HEK293 (cell line): ENCODE results near the gene NSMCE1.

Source experiments
- CTCF ChIA-PET: fragments of 350-600 bp; formaldehyde crosslinking; extraction: SDS; loops from one replicate; lab custom pipeline; 2021; ENCODE audit warnings: antibody characterized with exemption; lab: Yijun Ruan, JAX
- POLR2A ChIA-PET: fragments of 300-600 bp; formaldehyde crosslinking; extraction: SDS; loops from one replicate; lab custom pipeline; 2020; ENCODE audit warnings: antibody characterized with exemption, inconsistent platforms; lab: Yijun Ruan, JAX
- H3K27ac ChIP-seq: fragments of 200-500 bp; sonication (Bioruptor generic); 2 replicates; pipeline ENCODE4 v1.5.1; 2014; ENCODE audit warnings: low read depth, low read length, control low read depth, inconsistent platforms; ENCODE audit errors: extremely low read depth
- H3K36me3 ChIP-seq, 2 experiments: fragments of 200-500 bp in 1 of 2; sonication (Bioruptor generic) in 1 of 2; 1 replicate in 1 of 2; 2 replicates in 1 of 2; pipeline ENCODE4 v1.5.1; 2014 to 2017; ENCODE audit warnings: inconsistent platforms in 2 of 2, low read length in 2 of 2; ENCODE audit not compliant: control insufficient read depth in 2 of 2, insufficient read depth in 1 of 2
- H3K4me1 ChIP-seq: fragments of 200-500 bp; sonication (Bioruptor generic); 2 replicates; pipeline ENCODE4 v1.5.1; 2014; ENCODE audit warnings: mild to moderate bottlenecking, low read length, inconsistent platforms; ENCODE audit not compliant: control insufficient read depth, insufficient read depth
- H3K4me3 ChIP-seq: 2 replicates; pipeline ENCODE4 v1.5.1; 2011; ENCODE audit warnings: low read depth, mild to moderate bottlenecking, control low read depth, low read length, moderate library complexity
- H3K9me3 ChIP-seq: fragments of 200-500 bp; sonication (Bioruptor generic); 2 replicates; pipeline ENCODE4 v1.5.1; 2014; ENCODE audit warnings: low read depth, low read length, inconsistent platforms; ENCODE audit not compliant: control insufficient read depth, insufficient read depth
- BCL6B ChIP-seq: fragments of 450-650 bp; formaldehyde crosslinking; IDR thresholded peaks from 2 replicates; pipeline ENCODE4 v1.5.1; 2017; ENCODE audit warnings: missing biosample characterization, missing genetic modification characterization
- KLF16 ChIP-seq: fragments of 450-650 bp; formaldehyde crosslinking; IDR thresholded peaks from 2 replicates; pipeline ENCODE4 v1.5.1; 2017; ENCODE audit warnings: missing biosample characterization, missing genetic modification characterization
- OVOL3 ChIP-seq: fragments of 450-650 bp; formaldehyde crosslinking; IDR thresholded peaks from 2 replicates; pipeline ENCODE4 v1.5.1; 2016; ENCODE audit warnings: missing biosample characterization, missing genetic modification characterization
- WT1 ChIP-seq: fragments of 450-650 bp; formaldehyde crosslinking; IDR thresholded peaks from 2 replicates; pipeline ENCODE4 v1.5.1; 2016; ENCODE audit warnings: missing biosample characterization, missing genetic modification characterization
- YY2 ChIP-seq: fragments of 450-650 bp; formaldehyde crosslinking; IDR thresholded peaks from 2 replicates; pipeline ENCODE4 v1.5.1; 2016; ENCODE audit warnings: missing biosample characterization, missing genetic modification characterization
- ZFP3 ChIP-seq: fragments of 450-650 bp; formaldehyde crosslinking; IDR thresholded peaks from 2 replicates; pipeline ENCODE4 v1.5.1; 2016; ENCODE audit warnings: low read depth, missing biosample characterization, missing genetic modification characterization
- ZFP37 ChIP-seq: fragments of 450-650 bp; formaldehyde crosslinking; IDR thresholded peaks from 2 replicates; pipeline ENCODE4 v1.5.1; 2016; ENCODE audit warnings: missing biosample characterization, missing genetic modification characterization
- ZNF18 ChIP-seq: fragments of 450-650 bp; formaldehyde crosslinking; IDR thresholded peaks from 2 replicates; pipeline ENCODE4 v1.5.1; 2016; ENCODE audit warnings: missing biosample characterization, missing genetic modification characterization
- ZNF2 ChIP-seq: fragments of 450-650 bp; formaldehyde crosslinking; IDR thresholded peaks from 2 replicates; pipeline ENCODE4 v1.5.1; 2016; ENCODE audit warnings: missing biosample characterization, missing genetic modification characterization
- ZNF239 ChIP-seq: fragments of 450-650 bp; formaldehyde crosslinking; IDR thresholded peaks from 2 replicates; pipeline ENCODE4 v1.5.1; 2016; ENCODE audit warnings: missing biosample characterization, missing genetic modification characterization
- ZNF24 ChIP-seq: fragments of 450-650 bp; formaldehyde crosslinking; IDR thresholded peaks from 2 replicates; pipeline ENCODE4 v1.5.1; 2016; ENCODE audit warnings: missing biosample characterization, missing genetic modification characterization
- ZNF48 ChIP-seq: fragments of 450-650 bp; formaldehyde crosslinking; IDR thresholded peaks from 2 replicates; pipeline ENCODE4 v1.5.1; 2016; ENCODE audit warnings: missing biosample characterization, missing genetic modification characterization
- ZNF544 ChIP-seq: fragments of 450-650 bp; formaldehyde crosslinking; IDR thresholded peaks from 2 replicates; pipeline ENCODE4 v1.5.0; 2017; ENCODE audit warnings: missing biosample characterization, missing genetic modification characterization
- ZNF658 ChIP-seq: fragments of 450-650 bp; formaldehyde crosslinking; IDR thresholded peaks from 2 replicates; pipeline ENCODE4; 2016; ENCODE audit warnings: missing biosample characterization, missing genetic modification characterization
- ZSCAN30 ChIP-seq: fragments of 450-650 bp; IDR thresholded peaks from 2 replicates; pipeline ENCODE4 v1.5.1; 2018; ENCODE audit warnings: missing biosample characterization, mild to moderate bottlenecking, missing genetic modification characterization, moderate library complexity
- TF ChIP-seq, protein P1 (sequence below): fragments of 450-650 bp; formaldehyde crosslinking; conservative IDR thresholded peaks from 2 replicates; pipeline ENCODE4 v1.5.1; 2016; ENCODE audit warnings: low read depth, missing biosample characterization, missing genetic modification characterization

Gene NSMCE1

DNA sequence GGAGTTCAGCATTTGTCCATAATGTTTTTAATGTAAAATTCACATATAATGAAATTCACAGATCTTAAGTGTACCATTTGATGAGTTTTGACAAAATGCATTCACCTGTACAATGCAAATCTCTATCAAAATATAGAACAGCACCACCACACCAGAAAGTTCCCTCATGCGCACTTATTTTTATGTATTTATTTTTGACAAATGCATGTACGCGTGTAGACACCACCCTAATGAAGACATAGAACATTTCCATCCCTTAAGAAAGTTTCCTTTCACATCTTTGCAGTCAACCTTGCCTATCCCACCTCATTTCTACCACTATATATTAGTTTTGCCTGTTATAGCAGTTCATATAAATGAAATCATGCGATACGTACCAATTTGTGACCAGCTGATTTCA lies 29.6 kb upstream of the NSMCE1 start:
- TF ChIP-seq, protein P1, sequence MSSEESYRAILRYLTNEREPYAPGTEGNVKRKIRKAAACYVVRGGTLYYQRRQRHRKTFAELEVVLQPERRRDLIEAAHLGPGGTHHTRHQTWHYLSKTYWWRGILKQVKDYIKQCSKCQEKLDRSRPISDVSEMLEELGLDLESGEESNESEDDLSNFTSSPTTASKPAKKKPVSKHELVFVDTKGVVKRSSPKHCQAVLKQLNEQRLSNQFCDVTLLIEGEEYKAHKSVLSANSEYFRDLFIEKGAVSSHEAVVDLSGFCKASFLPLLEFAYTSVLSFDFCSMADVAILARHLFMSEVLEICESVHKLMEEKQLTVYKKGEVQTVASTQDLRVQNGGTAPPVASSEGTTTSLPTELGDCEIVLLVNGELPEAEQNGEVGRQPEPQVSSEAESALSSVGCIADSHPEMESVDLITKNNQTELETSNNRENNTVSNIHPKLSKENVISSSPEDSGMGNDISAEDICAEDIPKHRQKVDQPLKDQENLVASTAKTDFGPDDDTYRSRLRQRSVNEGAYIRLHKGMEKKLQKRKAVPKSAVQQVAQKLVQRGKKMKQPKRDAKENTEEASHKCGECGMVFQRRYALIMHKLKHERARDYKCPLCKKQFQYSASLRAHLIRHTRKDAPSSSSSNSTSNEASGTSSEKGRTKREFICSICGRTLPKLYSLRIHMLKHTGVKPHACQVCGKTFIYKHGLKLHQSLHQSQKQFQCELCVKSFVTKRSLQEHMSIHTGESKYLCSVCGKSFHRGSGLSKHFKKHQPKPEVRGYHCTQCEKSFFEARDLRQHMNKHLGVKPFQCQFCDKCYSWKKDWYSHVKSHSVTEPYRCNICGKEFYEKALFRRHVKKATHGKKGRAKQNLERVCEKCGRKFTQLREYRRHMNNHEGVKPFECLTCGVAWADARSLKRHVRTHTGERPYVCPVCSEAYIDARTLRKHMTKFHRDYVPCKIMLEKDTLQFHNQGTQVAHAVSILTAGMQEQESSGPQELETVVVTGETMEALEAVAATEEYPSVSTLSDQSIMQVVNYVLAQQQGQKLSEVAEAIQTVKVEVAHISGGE = no peak
- TF ChIP-seq BCL6B (tag by site-specific recombination) = no peak
- H3K36me3 ChIP-seq = no peaks in the 10 kb centered on the region
- no peak overlapping the region for H3K4me3 ChIP-seq
- CTCF ChIA-PET = interaction anchor here (0.8 kb wide), 1 partner anchor 57 kb away, joined by 3 read pairs; no protein-coding TSS in a partner anchor
- POLR2A ChIA-PET = interaction anchor here (0.6 kb wide), 1 partner anchor 132 kb away, joined by 4 read pairs; no protein-coding TSS in a partner anchor
- H3K4me1 ChIP-seq = no peaks in the 10 kb centered on the region
- H3K9me3 ChIP-seq = no peaks in the 10 kb centered on the region
- H3K27ac ChIP-seq = no peak overlapping the region

DNA sequence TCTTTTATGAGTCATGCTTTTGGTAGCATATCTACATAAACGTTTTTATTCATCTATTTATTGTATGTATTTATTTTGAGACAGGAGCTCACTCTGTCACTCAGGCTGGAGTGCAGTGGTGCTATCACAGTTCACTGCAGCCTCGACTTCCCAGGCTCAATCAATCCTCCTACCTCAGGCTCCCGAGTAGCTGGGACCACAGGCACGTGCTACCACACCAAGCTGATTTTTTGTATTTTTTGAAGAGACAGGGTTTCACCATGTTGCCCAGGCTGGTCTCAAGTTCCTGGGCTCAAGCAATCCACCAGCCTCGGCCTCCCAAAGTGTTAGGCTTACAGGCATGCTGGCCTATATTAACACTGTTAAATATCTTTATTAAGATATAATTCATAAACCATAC lies 24.8 kb upstream of the NSMCE1 start:
- POLR2A ChIA-PET = no interaction called here
- no peak for TF ChIP-seq ZFP37 (tag by site-specific recombination)
- no peak for TF ChIP-seq YY2 (tag by site-specific recombination)
- TF ChIP-seq ZSCAN30 = no peak
- TF ChIP-seq ZNF544 (tag by site-specific recombination) = no peak
- TF ChIP-seq ZNF239 (tag by site-specific recombination) = no peak
- TF ChIP-seq ZNF24 (tag by site-specific recombination) = no peak
- TF ChIP-seq ZNF48 (tag by site-specific recombination) = no peak
- no peak for TF ChIP-seq ZNF2 (tag by site-specific recombination)
- no peak for TF ChIP-seq ZNF18 (tag by site-specific recombination)
- no peak for TF ChIP-seq OVOL3
- TF ChIP-seq WT1 = no peak
- TF ChIP-seq ZNF658 = no peak

GRCh38 chr16:27291722-27292240 lies 23.2 kb upstream of the NSMCE1 start:
- CTCF ChIA-PET = no interaction called here
- Histone ChIP-seq H3K27ac (no peak overlapping the region), H3K9me3 (no peaks in the 10 kb centered on the region), H3K36me3 (no peaks in the 10 kb centered on the region), H3K4me1 (no peaks in the 10 kb centered on the region), H3K4me3 (no peak overlapping the region)
- TF ChIP-seq KLF16 (tag by site-specific recombination) = no peak
- TF ChIP-seq ZFP3 (tag by site-specific recombination) = peak; percentile 86
- POLR2A ChIA-PET = interaction anchor here (0.6 kb wide), 1 partner anchor 55 kb away, joined by 9 read pairs; no protein-coding TSS in a partner anchor

More for the DNA sequence above, 24.8 kb upstream of the NSMCE1 start:
- no peak overlapping the region for H3K27ac ChIP-seq
- no peaks in the 10 kb centered on the region for H3K9me3 ChIP-seq
- no peak overlapping the region for H3K4me3 ChIP-seq
- no peaks in the 10 kb centered on the region for H3K36me3 ChIP-seq
- no peaks in the 10 kb centered on the region for H3K4me1 ChIP-seq
- CTCF ChIA-PET = no interaction called here
